ENCODE results near the gene ZNF519. TPM values are rescaled to one million over a fixed set of nuclear protein-coding genes. Genes with fewer than 3 reads are reported as not detected.

ZNF519 gene
- total and polyA plus RNA-seq, 2 of the 8 experiments (the other 6 are each of a cell fraction or from before 2014, with no cell fraction given): 24.0 to 38.6 TPM

DNA sequence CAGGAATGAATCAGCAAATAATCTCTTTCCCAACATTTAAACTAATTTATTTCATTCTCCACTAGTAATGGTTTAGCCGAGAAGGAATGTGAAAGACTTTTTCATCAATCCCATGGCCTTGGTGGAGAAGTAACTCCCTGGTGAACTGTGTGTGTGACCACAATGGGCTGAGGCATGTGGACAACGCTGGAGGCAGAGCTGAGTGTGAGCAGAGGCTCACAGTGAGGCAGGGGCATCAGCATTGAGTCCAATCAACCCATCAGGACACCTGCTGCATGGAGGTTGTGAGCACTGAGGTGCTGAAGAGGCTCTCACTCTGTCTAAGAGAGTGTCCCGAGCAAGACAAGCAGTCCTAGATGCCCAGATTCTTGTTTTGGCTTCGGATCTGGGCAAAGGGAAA lies 78.6 kb downstream of the ZNF519 start (continued):
- TF ChIP-seq, protein P1, sequence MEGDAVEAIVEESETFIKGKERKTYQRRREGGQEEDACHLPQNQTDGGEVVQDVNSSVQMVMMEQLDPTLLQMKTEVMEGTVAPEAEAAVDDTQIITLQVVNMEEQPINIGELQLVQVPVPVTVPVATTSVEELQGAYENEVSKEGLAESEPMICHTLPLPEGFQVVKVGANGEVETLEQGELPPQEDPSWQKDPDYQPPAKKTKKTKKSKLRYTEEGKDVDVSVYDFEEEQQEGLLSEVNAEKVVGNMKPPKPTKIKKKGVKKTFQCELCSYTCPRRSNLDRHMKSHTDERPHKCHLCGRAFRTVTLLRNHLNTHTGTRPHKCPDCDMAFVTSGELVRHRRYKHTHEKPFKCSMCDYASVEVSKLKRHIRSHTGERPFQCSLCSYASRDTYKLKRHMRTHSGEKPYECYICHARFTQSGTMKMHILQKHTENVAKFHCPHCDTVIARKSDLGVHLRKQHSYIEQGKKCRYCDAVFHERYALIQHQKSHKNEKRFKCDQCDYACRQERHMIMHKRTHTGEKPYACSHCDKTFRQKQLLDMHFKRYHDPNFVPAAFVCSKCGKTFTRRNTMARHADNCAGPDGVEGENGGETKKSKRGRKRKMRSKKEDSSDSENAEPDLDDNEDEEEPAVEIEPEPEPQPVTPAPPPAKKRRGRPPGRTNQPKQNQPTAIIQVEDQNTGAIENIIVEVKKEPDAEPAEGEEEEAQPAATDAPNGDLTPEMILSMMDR (IDR thresholded peaks at IDR 0.05; ENCODE audit: control extremely low read depth in 1 of 3, insufficient read depth in 1 of 3, low read depth in 1 of 3, low read length in 3 of 3): no peak

Other genes starting within 250 kb of the ZNF519 start
- not detected in 2 replicates for gene MC2R, start 216.9 kb downstream of the ZNF519 start, total RNA-seq (2021; fragmentation: NEBNext Ultra II Directional; extraction: Animal tissue kit (Norgen Biotek cat#: 25700))
- gene MC2R, start 216.9 kb downstream of the ZNF519 start, polyA plus RNA-seq (2011; rRNA removed): not detected in 2 replicates

Measured in H1 (cell line).